Umbilical cord (tissue), 2 donors: ENCODE results near the gene MMP21. TPM values are rescaled to one million over a fixed set of nuclear protein-coding genes. Genes with fewer than 3 reads are reported as not detected.

Experiments
- DNase-seq: peaks from one replicate; pipeline ENCODE4 v3.0.0-alpha.2; 2015; ENCODE audit warnings: low spot score
- total RNA-seq: library from RNA; depleted of rRNA; stranded (reverse); fragments of >200 nt; gene quantifications from one replicate; pipeline ENCODE4 v1.2.3, GENCODE V29; 2014; ENCODE audit warnings: low replicate concordance; ENCODE audit not compliant: insufficient read depth

MMP21 gene
- total RNA-seq, 1 donor from 2014 or later, result not detected

- DNase-seq, result no peak
Observed at GRCh38 chr10:125765835-125766234, 9.8 kb downstream of the MMP21 start.

- DNase-seq, result no peak
Observed at GRCh38 chr10:125762692-125763648, 12.7 kb downstream of the MMP21 start.

GRCh38 chr10:125761961-125762360 lies 13.7 kb downstream of the MMP21 start:
- no peak for DNase-seq

GRCh38 chr10:125757742-125758141 lies 17.9 kb downstream of the MMP21 start:
- no peak for DNase-seq

- DNase-seq, result no peak
Observed at GRCh38 chr10:125756853-125757487, 18.7 kb downstream of the MMP21 start.

GRCh38 chr10:125756196-125756595 lies 19.4 kb downstream of the MMP21 start:
- no peak for DNase-seq

GRCh38 chr10:125747417-125747816 lies 28.2 kb downstream of the MMP21 start:
- no peak for DNase-seq

GRCh38 chr10:125744909-125745308 lies 30.7 kb downstream of the MMP21 start:
- DNase-seq, result no peak

GRCh38 chr10:125742465-125742864 lies 33.2 kb downstream of the MMP21 start:
- peak; percentile 6 for DNase-seq

GRCh38 chr10:125739994-125740679 lies 35.5 kb downstream of the MMP21 start:
- no peak for DNase-seq

- no peak for DNase-seq
Observed at GRCh38 chr10:125738206-125738605, 37.4 kb downstream of the MMP21 start.

GRCh38 chr10:125734823-125735222 lies 40.8 kb downstream of the MMP21 start:
- DNase-seq, result no peak

- no peak for DNase-seq
Observed at GRCh38 chr10:125734148-125734547, 41.5 kb downstream of the MMP21 start.

GRCh38 chr10:125727436-125727835 lies 48.2 kb downstream of the MMP21 start:
- DNase-seq, result no peak

- no peak for DNase-seq
Observed at GRCh38 chr10:125726914-125727313, 48.7 kb downstream of the MMP21 start.

- no peak for DNase-seq
Observed at GRCh38 chr10:125722811-125723210, 52.8 kb downstream of the MMP21 start.

- DNase-seq, result no peak
Observed at GRCh38 chr10:125721035-125721434, 54.6 kb downstream of the MMP21 start.

- no peak for DNase-seq
Observed at GRCh38 chr10:125720002-125720382, 55.6 kb downstream of the MMP21 start.

GRCh38 chr10:125719173-125720001 lies 56.2 kb downstream of the MMP21 start, which contains the start of gene EDRF1:
EDRF1 (plus strand) TSS chr10:125719709; CDS start chr10:125719808, 99 bp downstream.
- DNase-seq, result peak; percentile 99
